GM12873 (cell line): ENCODE data around the gene ZNF814.

Experiments
- TF ChIP-seq, protein P1 (sequence below): IDR thresholded peaks from 2 replicates; pipeline ENCODE4 v1.5.1; 2012; ENCODE audit warnings: low read depth, mild to moderate bottlenecking, moderate library complexity, low read length, control low read depth; ENCODE audit not compliant: insufficient read depth; ENCODE audit errors: missing control alignments

Gene ZNF814

DNA sequence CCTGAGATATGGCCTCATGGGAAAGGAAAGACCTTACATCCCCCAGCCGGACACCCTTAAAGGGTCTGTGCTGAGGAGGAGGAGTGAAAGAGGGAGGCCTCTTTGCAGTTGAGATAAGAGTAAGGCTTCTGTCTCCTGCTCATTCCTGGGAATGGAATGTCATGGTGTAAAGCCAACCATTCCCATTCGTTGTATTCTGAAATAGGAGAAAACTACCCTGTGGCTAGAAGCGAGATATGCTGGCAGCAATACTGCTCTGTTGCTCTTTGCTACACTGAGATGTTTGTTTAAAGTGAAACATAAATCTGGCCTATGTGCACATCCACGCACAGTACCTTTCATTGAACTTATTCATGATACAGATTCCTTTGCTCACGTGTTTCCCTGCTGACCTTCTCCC, 59.5 kb downstream of the ZNF814 start:
- TF ChIP-seq, protein P1, sequence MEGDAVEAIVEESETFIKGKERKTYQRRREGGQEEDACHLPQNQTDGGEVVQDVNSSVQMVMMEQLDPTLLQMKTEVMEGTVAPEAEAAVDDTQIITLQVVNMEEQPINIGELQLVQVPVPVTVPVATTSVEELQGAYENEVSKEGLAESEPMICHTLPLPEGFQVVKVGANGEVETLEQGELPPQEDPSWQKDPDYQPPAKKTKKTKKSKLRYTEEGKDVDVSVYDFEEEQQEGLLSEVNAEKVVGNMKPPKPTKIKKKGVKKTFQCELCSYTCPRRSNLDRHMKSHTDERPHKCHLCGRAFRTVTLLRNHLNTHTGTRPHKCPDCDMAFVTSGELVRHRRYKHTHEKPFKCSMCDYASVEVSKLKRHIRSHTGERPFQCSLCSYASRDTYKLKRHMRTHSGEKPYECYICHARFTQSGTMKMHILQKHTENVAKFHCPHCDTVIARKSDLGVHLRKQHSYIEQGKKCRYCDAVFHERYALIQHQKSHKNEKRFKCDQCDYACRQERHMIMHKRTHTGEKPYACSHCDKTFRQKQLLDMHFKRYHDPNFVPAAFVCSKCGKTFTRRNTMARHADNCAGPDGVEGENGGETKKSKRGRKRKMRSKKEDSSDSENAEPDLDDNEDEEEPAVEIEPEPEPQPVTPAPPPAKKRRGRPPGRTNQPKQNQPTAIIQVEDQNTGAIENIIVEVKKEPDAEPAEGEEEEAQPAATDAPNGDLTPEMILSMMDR, result no peak

DNA sequence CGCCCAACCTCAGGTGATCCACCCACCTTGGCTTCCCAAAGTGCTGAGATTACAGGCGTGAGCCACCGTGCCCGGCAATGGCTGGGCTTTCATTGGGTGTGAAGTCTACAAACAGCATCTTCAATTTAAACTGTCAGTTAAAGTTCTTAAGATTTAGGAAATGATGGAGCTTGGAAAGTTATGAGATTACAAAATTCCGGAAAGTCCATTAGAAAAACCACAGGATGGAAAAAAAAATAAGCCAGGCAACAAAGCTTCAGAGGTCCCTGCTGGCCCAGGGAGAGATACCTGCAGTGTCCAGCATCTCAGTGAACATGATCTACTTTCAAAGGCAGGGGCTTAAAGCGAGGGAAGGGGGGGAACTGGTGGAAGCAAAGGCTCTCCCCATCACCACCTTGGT, 63.3 kb downstream of the ZNF814 start:
- TF ChIP-seq, protein P1, result no peak

DNA sequence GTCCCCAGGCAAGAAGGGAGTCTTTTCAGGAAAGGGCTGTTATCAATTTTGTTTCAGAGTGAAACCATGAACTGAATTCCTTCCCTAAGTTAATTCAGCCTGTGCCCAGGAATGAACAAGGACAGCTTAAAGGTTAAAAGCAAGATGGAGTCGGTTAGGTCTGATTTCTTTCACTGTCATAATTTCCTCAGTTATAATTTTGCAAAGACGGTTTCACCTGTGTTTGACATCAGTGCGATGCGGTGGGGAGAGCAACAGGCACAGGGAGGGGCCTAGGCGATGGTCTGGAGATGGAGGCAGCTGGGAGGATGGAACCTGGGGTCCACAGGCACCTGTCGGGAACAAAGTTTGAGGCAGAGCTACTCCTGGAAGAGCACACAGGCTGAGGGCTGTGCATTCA, 68.2 kb downstream of the ZNF814 start:
- TF ChIP-seq, protein P1, result no peak

DNA sequence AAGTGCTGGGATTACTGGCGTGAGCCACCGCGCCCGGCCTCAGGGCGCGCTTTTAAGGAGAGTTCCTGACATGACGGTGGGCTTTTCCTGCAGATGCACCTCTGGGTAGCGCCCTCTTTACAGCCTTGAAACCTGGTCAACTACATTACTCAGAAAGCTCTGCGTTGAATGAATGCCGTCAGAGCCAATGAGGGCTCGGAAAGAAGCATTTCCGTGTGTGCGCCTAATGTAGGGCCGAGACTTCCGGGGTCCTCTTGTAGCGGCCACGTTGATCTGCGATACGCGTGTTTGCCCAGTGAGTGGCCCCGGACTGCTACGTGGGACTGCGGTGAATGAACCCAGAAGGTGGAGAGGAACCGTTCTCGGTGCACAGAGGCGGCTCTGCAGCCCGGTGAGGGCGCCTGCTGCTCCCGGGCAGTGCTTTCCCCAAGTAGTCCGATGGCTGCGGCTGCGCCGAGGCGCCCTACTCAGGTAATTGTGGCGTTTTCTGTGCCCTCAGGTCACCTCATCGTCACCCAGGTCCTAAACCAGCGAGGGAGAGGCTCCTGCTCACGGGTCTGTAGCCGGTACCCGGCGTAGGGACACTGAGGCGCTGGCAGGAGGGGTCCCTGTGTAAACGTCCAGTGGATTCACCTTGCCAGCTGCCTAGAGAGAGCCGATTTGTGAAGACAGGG, 69.2 kb downstream of the ZNF814 start:
- TF ChIP-seq, protein P1, result no peak

DNA sequence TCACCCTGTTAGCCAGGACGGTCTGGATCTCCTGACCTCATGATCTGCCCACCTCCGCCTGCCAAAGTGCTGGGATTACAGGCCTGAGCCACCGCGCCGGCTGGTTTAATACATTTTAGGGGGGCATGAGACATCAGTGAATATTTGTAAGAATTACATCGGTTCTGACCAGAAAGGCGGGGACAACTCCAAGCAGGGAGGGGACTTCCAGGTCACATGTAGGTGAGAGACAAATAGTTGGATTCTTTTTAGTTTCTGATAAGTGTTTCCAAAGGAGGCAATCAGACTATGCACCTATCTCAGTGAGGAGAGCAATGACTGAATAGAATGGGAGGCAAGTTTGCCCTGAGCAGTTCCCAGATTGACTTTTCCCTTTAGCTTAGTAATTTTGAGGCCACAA, 70.5 kb downstream of the ZNF814 start:
- TF ChIP-seq, protein P1, result no peak

DNA sequence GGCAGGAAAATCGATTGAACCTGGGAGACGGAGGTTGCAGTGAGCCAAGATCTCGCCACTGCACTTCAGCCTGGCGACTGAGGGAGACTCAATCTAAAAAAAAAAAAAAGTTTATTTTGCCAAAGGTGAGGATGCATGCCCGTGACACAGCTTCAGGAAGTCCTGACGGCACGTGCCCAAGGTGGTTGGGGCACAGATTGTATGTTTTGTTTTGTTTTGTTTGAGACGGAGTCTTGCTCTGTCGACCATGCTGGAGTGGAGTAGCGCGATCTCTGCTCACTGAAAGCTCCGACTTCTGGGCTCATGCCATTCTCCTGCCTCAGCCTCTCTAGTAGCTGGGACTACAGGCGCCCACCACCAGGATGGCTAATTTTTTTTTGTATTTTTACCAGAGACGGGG, 70.9 kb downstream of the ZNF814 start:
- TF ChIP-seq, protein P1, result no peak

DNA sequence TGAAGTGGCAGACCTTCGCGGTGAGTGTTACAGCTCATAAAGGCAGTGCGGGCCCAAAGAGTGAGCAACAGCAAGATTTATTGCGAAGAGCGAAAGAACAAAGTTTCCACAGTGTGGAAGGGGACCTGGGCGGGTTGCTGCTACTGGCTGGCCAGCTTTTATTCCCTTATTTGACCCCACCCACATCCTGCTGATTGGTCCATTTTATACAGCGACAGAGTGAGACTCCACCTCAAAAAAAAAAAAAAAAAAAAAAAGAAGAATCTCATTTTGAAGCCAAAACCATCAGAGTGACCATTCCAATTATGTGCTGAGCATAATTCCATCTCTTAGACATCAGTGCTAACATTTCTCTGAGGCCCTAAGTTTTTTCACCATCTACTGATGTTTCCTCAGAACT, 72.2 kb downstream of the ZNF814 start:
- TF ChIP-seq, protein P1, result no peak
